ENCODE results near the gene KRTAP3-2. TPM values are rescaled to one million over a fixed set of nuclear protein-coding genes. Genes with fewer than 3 reads are reported as not detected.

The KRTAP3-2 gene
- total RNA-seq, 3 donors from 2014 or later = not detected

- no peak for ATAC-seq
- no peak overlapping the region for H3K4me3 ChIP-seq
- no peaks in the 10 kb centered on the region for H3K4me1 ChIP-seq (ENCODE audit: low read depth)
- no peaks in the 10 kb centered on the region for H3K9me3 ChIP-seq
- intact Hi-C loops (cut with DNase I, micrococcal nuclease) = no loop called here
- DNase-seq = no peak
- no peaks in the 10 kb centered on the region for H3K36me3 ChIP-seq (ENCODE audit: low read depth)
- TF ChIP-seq CTCF (IDR thresholded peaks at IDR 0.05) = no peak
Measured at GRCh38 chr17:41012326-41013120, 12.8 kb upstream of the KRTAP3-2 start.

GRCh38 chr17:41010441-41010840 is 10.7 kb upstream of the KRTAP3-2 start:
- intact Hi-C loops (cut with DNase I, micrococcal nuclease) = no loop called here
- no peak for TF ChIP-seq CTCF (IDR thresholded peaks at IDR 0.05)
- no peaks in the 10 kb centered on the region for H3K9me3 ChIP-seq
- no peak for DNase-seq
- no peaks in the 10 kb centered on the region for H3K36me3 ChIP-seq (ENCODE audit: low read depth)
- ATAC-seq = no peak
- H3K4me3 ChIP-seq = no peak overlapping the region
- no peaks in the 10 kb centered on the region for H3K4me1 ChIP-seq (ENCODE audit: low read depth)

GRCh38 chr17:41009936-41010335 is 10.2 kb upstream of the KRTAP3-2 start:
- no peak for ATAC-seq
- intact Hi-C loops (cut with DNase I, micrococcal nuclease) = no loop called here
- no peak overlapping the region for H3K4me3 ChIP-seq
- TF ChIP-seq CTCF (IDR thresholded peaks at IDR 0.05) = no peak
- no peak for DNase-seq
- H3K36me3 ChIP-seq (ENCODE audit: low read depth) = no peaks in the 10 kb centered on the region
- H3K4me1 ChIP-seq (ENCODE audit: low read depth) = no peaks in the 10 kb centered on the region
- no peaks in the 10 kb centered on the region for H3K9me3 ChIP-seq

GRCh38 chr17:41009301-41009760 is 9.6 kb upstream of the KRTAP3-2 start:
- Histone ChIP-seq H3K4me1 (ENCODE audit: low read depth) (no peaks in the 10 kb centered on the region), H3K9me3 (no peaks in the 10 kb centered on the region), H3K4me3 (no peak overlapping the region), H3K36me3 (ENCODE audit: low read depth) (no peaks in the 10 kb centered on the region)
- ATAC-seq = no peak
- no peak for DNase-seq
- intact Hi-C loops (cut with DNase I, micrococcal nuclease) = no loop called here
- no peak for TF ChIP-seq CTCF (IDR thresholded peaks at IDR 0.05)

GRCh38 chr17:41008811-41009210 is 9.1 kb upstream of the KRTAP3-2 start, which contains the start of gene KRTAP3-1:
TSS of gene KRTAP3-1 (minus strand) at chr17:41009128. CDS start at chr17:41009074, 54 bp downstream.
- TF ChIP-seq CTCF (IDR thresholded peaks at IDR 0.05) = no peak
- H3K9me3 ChIP-seq = no peaks in the 10 kb centered on the region
- no peaks in the 10 kb centered on the region for H3K36me3 ChIP-seq (ENCODE audit: low read depth)
- DNase-seq = no peak
- ATAC-seq = no peak
- H3K4me3 ChIP-seq = no peak within 1 kb of the TSS
- intact Hi-C loops (cut with DNase I, micrococcal nuclease) = no loop called here
- no peaks in the 10 kb centered on the region for H3K4me1 ChIP-seq (ENCODE audit: low read depth)

Data from mucosa of descending colon (tissue), 3 donors.